ENCODE results near the gene NLRP6. TPM values are rescaled to one million over a fixed set of nuclear protein-coding genes. Genes with fewer than 3 reads are reported as not detected.

Gene NLRP6
- polyA plus RNA-seq (2012; rRNA removed): not detected in 2 replicates
- not detected in 2 replicates for polyA plus RNA-seq (2012; cell fraction: cytosol; rRNA removed)
- polyA plus RNA-seq (2012; cell fraction: nucleus; rRNA removed): 0.05 TPM in 1 of 2 replicates, not detected in the other

- Histone ChIP-seq H3K9me3 (peaks cover 4% of the 10 kb centered on the region), H3K9ac (no peak within 1 kb of the TSS), H4K20me1 (ENCODE audit: insufficient read depth) (no peaks in the 10 kb centered on the region), H3K4me2 (no peak within 1 kb of the TSS), H3K27me3 (ENCODE audit: insufficient read depth) (peaks cover 57% of the 10 kb centered on the region), H3K36me3 (replicated peaks in 1 of 2; ENCODE audit: control insufficient read depth in 1 of 2, insufficient read depth in 2 of 2, low read length in 1 of 2) (no peaks in the 10 kb centered on the region), H2AFZ (ENCODE audit: low read depth) (no peak within 1 kb of the TSS), H3K9me2 (no peaks in the 10 kb centered on the region), H3K27ac (ENCODE audit: low read depth in 2 of 2, low read length in 1 of 2) (no peak within 1 kb of the TSS), H3K4me1 (ENCODE audit: control insufficient read depth in 1 of 2, insufficient read depth in 2 of 2, low read depth in 1 of 2, low read length in 1 of 2) (no peaks in the 10 kb centered on the region), H3F3A (replicated peaks; ENCODE audit: insufficient read depth) (no peaks in the 10 kb centered on the region), H3K79me2 (ENCODE audit: insufficient read depth) (no peaks in the 10 kb centered on the region), H3K4me3 (ENCODE audit: low read depth in 2 of 2, low read length in 1 of 2) (no peak within 1 kb of the TSS)
- peak; percentile 36 for DNase-seq
- ChIA-PET POLR2A (no interaction called here), CTCF (interaction anchor here (0.8 to 4.1 kb wide), 4 partner anchors 27 to 112 kb away, joined by 3 to 16 read pairs (median 4); no protein-coding TSS in a partner anchor)
- TF ChIP-seq MAX (IDR thresholded peaks at IDR 0.05; ENCODE audit: low read depth) (no peak), FOXM1 (IDR thresholded peaks at IDR 0.05; ENCODE audit: low read depth) (no peak), CHD2 (IDR thresholded peaks at IDR 0.05; ENCODE audit: low read length, partially characterized antibody) (no peak), USF2 (IDR thresholded peaks at IDR 0.05; ENCODE audit: borderline replicate concordance, low read depth, low read length) (no peak), JUND (IDR thresholded peaks at IDR 0.05) (no peak), NRF1 (IDR thresholded peaks at IDR 0.05; ENCODE audit: low read depth, low read length) (no peak)
- WGBS (ENCODE audit: low lambda C conversion rate): 31% methylated on average over 13 of the region's 21 CpGs
Measured at GRCh38 chr11:278001-278951, at the start of gene NLRP6. Gene NLRP6 (plus strand): TSS chr11:278407. CDS start chr11:278570, 163 bp downstream.

- Histone ChIP-seq H3K9me3 (no peaks in the 10 kb centered on the region), H4K20me1 (ENCODE audit: insufficient read depth) (no peaks in the 10 kb centered on the region), H3K9me2 (no peaks in the 10 kb centered on the region), H3K27ac (ENCODE audit: low read depth in 2 of 2, low read length in 1 of 2) (no peak overlapping the region), H3K27me3 (ENCODE audit: insufficient read depth) (no peaks in the 10 kb centered on the region), H3K4me3 (ENCODE audit: low read depth in 2 of 2, low read length in 1 of 2) (no peak overlapping the region), H3F3A (replicated peaks; ENCODE audit: insufficient read depth) (no peaks in the 10 kb centered on the region), H2AFZ (ENCODE audit: low read depth) (no peak overlapping the region), H3K36me3 (replicated peaks in 1 of 2; ENCODE audit: control insufficient read depth in 1 of 2, insufficient read depth in 2 of 2, low read length in 1 of 2) (no peaks in the 10 kb centered on the region), H3K79me2 (ENCODE audit: insufficient read depth) (peaks cover 32% of the 10 kb centered on the region), H3K4me1 (ENCODE audit: control insufficient read depth in 1 of 2, insufficient read depth in 2 of 2, low read depth in 1 of 2, low read length in 1 of 2) (peaks cover 0 to 2% of the 10 kb centered on the region in 2 experiments; a peak in 1 of 4 replicates), H3K4me2 (no peak overlapping the region), H3K9ac (no peak overlapping the region)
- POLR2A ChIA-PET: no interaction called here
- DNase-seq: no peak
- CTCF ChIA-PET: interaction anchor here (1.4 to 6.1 kb wide), 2 partner anchors 20 to 218 kb away, joined by 4 to 20 read pairs; no protein-coding TSS in a partner anchor
- WGBS (ENCODE audit: low lambda C conversion rate): 95% methylated on average over 5 of the region's 10 CpGs
- no peak for TF ChIP-seq ZBTB33 (IDR thresholded peaks at IDR 0.05; ENCODE audit: borderline replicate concordance, low read depth)
- TF ChIP-seq NFIC (IDR thresholded peaks at IDR 0.05; ENCODE audit: borderline replicate concordance): no peak
- no peak for TF ChIP-seq NRF1 (IDR thresholded peaks at IDR 0.05; ENCODE audit: low read depth, low read length)
- TF ChIP-seq YY1 (IDR thresholded peaks at IDR 0.05; ENCODE audit: low read depth): no peak
- TF ChIP-seq USF1 (IDR thresholded peaks at IDR 0.05; ENCODE audit: borderline replicate concordance, low read depth): no peak
- TF ChIP-seq REST (IDR thresholded peaks at IDR 0.05; ENCODE audit: low read depth, low read length): no peak
- no peak for TF ChIP-seq TAF1 (IDR thresholded peaks at IDR 0.05; ENCODE audit: borderline replicate concordance, low read depth, low read length)
- TF ChIP-seq TEAD4 (IDR thresholded peaks at IDR 0.05; ENCODE audit: borderline replicate concordance, insufficient read depth): no peak
- TF ChIP-seq MEF2A (IDR thresholded peaks at IDR 0.05; ENCODE audit: borderline replicate concordance, low read depth): no peak
- no peak for TF ChIP-seq FOXJ3 (CRISPR knock-in tag; IDR thresholded peaks at IDR 0.05)
- TF ChIP-seq RXRA (IDR thresholded peaks at IDR 0.05; ENCODE audit: borderline replicate concordance, low read depth): no peak
- no peak for TF ChIP-seq RFX5 (IDR thresholded peaks at IDR 0.05; ENCODE audit: low read length)
- no peak for TF ChIP-seq GABPA (IDR thresholded peaks at IDR 0.05; ENCODE audit: low read depth)
Measured at GRCh38 chr11:230431-230830, 47.8 kb upstream of the NLRP6 start.

All from SK-N-SH (cell line).